DLD1 (cell line): ENCODE measurements around the gene RALGPS1.

Source experiments
- in situ Hi-C: cut with HindIII; loops from 2 replicates; pipeline ENCODE4 v1.10.0; 2017; ENCODE audit warnings: low sequenced_read_pairs

The RALGPS1 gene

DNA sequence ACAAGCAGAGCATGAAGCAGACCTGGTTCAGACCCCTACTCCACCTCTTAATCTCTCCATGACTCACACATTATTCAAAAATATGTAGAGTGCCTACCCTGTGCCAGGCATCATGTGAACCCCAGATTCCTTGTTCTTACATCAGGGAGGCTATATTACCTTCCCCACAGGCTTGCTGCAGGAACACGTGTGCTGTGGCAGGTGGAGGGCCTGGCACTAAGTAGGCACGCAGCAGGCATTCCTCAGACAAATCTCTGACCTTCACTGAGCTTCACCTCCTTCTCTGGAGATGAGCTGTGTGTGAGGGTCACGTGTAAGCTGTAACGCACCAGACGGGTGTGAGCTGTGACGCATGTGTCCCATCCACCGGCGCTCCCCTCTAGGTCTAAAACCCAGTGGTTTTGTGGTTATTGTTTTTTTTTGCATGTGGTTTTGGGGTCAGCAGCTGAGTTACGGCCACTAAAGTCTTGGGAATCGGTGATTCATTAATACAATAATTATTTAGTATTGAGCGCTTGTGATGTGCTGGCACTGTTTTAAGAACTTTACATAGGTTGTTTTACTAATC is 177.5 kb downstream of the RALGPS1 start:
- in situ Hi-C loops: no loop called here

DNA sequence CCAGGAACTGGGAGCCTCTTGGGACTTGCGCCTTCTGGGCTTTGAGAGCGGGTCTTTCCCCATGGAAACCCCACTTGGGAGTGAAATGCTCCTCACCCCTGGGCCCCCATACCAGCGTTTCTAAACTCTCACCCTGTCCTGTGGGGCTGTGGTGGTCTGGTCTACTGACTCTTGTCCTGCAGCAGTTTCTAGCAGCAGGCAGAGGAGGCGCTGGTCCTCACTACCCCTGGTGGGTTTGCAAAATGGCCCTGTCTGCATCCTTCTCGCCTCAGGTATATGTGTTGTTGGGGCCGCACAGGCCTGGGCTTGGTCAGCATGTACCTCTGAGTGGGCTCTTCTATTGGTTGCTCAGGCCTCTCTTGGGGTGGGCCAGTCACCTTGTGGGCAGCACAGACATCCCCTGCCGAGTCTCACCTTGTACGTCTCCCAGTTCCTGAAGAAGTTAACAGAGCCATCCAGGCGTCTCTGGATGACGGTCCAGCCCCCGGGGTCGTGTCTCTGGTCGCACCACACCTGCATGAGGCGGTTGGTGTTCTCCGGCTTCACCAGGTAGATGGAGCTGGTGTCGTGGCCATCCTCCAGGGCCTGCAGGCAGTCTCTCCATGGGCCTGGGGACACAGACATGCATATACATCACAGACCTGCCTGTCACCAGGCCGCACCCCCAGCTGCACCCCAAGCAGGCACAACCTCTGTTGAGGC is 178.9 kb downstream of the RALGPS1 start:
- in situ Hi-C loops: no loop called here

DNA sequence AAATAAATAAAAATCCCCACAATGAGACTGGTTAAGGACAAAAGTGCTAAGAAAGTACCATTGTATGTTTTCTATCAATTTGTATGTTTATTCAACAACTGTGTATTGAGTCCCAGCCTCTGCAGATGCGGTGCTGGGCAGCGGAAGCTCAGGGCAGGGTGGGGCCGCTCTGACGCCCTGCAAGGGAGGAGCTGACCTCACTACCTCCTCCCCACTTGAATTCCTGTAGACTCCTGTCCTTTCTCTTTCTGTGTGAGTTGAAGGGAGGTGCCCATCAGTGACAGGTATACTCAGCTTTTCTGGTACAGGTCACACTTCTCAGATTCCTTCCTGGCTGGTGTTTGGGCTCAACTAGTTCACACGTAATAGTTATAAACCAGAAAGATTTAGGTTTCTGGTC is 180.8 kb downstream of the RALGPS1 start:
- in situ Hi-C loops: no loop called here

DNA sequence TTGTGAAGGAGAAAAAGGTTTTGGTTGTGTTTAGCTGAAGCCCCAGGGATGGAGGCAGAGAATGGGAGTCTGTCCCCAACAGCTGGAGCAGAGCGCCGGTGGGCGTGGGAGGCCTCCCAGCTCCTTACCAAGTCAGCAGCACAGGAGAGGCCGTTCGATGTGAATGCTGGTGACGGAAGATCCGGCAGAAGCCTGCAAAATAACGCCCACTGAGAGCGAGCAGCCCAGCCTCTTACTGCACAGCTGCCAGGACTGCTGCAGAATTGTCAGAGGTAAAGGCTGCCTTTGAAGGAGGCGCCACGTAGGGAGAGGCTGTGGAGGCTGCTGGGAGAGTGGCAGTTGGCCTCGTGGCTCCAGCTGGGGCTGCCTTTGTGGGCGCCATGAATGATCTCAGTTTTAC is 181.6 kb downstream of the RALGPS1 start:
- in situ Hi-C loops: no loop called here

DNA sequence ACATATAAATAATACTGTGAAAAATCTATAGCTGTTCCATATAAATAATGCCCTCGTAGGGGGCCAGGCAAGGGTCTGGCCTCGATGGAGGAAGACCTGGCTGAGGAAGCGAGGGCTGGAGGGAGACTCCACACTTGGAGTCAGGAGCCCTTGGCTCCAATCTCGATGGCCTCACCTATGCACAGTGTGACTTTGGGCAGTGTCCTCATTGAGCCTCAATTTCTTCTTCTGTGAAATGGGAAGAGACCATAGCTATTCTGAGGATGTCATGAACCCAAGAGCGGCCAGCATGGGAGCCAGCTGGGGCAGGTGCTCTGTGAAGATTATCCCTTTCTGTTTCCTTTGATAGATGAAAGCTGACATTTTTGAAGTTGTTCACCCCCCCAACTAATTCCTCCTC is 183.1 kb downstream of the RALGPS1 start:
- in situ Hi-C loops: no loop called here

DNA sequence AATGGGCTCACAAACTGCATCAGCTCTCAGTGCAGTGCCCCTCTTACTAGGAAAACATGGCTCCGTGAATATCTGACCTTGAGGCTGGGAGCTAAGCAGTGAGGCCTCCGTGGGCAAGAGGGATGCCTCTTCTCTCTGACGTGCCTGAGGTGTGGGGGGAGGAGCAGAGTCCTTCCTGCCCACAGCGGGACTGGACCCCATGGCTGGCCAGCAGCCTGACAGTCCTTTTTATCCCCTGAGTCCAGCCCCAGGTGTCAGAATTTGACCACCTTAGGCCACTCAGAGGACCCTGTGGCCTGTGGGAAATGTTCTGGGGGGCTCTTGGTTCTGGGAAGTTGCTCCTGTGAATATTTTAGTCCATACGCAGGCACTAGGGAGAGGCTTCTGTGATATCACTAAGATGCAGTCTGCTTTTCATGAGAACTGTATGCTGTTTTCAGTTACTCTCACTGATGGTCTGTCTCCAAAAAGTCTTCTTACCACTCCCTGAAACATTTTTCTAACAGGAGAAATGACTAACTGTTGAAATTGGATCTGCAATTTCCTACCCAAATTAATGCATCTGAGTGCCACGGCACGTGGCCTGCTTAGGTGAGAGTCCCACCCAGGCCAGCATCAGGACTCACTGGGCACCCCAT is 184.5 kb downstream of the RALGPS1 start:
- in situ Hi-C loops: no loop called here

DNA sequence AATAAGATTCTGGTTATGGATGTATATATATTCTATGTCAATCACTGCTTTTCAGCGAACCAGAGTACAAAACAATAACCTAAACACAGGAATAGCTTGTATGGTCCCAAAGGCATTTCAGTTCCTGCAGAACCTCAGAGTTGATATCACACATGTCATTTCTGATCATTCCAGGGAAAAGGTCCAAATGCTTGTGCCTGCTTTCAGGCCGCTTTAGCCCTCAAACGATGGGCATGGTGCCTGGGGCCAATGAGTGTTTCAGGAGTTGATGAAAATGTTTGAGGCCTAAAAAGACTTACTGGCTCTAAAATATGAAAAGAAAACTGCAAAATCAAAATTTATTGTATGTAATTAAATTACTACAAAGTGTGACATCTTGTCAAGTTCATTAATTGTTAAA is 185.1 kb downstream of the RALGPS1 start:
- in situ Hi-C loops: no loop called here

DNA sequence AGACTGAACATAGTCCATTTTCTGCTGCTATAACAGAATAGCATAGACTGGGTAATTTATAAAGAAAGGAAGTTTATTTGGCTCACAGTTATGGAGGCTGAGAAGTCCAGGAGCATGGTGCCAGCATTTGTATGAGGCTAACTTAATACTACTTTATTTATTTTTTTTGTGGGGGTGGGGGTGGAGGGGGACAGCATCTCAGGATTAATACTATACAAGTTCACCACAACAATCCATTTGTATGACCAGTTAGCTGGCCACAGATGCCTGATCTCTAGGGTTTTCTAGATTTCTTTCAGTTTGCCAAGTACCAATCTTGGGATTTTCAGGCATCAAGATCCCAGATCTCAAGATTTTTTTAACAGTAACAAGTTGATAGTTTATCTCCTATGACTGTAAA is 187.6 kb downstream of the RALGPS1 start:
- in situ Hi-C loops: no loop called here

DNA sequence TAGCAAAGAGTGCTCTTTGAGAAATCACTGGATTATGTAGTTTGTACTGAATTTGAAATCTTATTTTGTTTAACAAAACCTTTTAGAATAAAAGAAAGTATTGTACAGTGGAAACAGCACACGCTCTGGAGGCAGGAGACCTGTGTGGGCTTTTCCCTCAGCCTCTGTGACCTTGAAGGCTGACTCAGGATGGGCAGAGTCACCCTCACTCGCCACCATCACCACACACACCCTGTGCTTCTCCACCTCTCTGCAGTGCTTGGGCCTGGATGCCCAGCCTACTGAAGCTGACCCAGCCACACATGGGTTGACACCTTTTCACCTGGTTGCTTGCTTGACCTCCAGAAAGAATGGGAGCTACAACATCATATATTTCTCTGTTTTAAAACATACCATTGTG is 188.2 kb downstream of the RALGPS1 start:
- in situ Hi-C loops: no loop called here

DNA sequence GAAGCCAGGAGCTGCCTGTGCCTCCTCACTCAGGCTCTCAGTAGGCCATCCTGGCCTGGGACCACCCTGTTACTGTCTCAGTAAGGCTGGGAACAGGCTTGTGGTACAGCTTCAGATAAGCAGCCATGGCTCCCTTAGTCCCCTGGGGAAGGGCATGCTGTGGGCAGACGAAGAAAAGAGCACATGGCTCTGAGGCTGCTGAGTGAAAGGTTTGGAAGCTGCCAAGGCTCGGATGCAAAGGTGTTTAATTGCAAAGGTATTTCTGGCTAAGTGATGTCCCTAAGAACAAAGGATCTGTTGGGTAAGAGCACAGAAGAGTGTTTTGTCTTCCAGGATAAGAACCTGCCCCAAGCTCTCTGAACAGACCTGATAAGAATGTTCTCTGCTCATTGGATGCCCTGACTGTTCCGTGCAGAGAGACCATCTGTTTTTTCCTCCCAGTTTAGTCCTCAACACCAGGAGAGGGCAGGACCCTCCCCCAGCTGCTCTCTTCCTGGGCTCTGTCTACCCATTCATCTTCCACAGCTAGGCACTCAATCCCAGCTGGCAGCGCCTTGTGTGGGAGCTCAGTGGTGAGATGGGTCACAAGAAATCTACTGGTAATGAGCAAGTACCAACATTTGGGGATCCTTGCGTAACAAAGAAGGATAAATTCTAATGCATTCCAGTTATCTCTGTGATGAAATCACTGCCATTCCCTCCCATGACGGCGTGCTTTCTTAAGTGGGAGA is 190.2 kb downstream of the RALGPS1 start:
- in situ Hi-C loops: no loop called here

DNA sequence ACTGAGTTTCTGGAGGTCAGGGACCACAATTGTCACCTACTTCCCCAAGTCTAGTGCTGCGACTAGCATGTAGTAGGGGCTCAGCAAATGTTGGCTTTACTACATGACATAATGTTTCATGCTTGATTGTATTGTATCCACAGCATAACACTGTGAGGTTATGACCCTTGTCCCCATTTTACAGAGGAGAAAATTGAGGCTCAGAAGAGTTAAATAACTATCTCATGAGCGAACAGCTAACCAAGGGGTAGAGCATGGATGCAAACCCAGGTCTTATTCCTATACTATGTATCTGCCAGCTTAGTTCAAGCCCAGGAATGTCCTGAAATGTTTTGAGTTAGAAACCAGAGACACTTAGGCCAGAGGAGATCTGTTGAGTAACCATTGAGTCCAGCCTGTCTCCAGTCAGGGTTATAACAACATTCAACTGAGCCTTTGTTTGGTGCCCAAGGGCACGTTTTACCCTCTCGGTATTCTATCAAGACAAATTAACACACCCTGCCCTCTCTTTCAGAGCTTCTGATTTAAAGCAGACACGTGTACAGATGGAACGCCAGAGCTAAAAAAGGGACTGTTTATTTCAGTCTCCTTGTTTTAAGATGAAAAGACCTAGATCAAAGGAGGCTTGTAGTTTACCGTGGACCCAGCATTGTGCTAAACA is 191.4 kb downstream of the RALGPS1 start:
- in situ Hi-C loops: no loop called here

DNA sequence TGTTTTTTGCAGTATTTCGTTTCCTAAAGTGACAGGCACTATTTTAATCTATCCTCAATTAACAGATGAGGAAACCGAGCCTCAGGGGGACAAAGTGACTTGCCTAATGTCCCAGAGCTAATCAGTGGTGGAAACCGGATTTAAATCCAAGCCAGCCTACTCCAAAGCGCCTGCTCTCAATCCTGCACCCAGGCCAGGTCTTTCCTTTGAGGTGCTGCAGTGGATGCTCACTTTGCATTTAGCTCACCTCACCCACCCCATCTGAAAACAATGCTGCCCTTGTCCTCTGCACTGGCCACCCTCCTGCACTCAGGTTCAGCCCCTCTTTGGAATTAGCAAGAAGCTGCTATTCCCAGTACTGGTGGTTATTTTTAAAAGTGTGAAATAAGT is 191.9 kb downstream of the RALGPS1 start:
- in situ Hi-C loops: no loop called here

DNA sequence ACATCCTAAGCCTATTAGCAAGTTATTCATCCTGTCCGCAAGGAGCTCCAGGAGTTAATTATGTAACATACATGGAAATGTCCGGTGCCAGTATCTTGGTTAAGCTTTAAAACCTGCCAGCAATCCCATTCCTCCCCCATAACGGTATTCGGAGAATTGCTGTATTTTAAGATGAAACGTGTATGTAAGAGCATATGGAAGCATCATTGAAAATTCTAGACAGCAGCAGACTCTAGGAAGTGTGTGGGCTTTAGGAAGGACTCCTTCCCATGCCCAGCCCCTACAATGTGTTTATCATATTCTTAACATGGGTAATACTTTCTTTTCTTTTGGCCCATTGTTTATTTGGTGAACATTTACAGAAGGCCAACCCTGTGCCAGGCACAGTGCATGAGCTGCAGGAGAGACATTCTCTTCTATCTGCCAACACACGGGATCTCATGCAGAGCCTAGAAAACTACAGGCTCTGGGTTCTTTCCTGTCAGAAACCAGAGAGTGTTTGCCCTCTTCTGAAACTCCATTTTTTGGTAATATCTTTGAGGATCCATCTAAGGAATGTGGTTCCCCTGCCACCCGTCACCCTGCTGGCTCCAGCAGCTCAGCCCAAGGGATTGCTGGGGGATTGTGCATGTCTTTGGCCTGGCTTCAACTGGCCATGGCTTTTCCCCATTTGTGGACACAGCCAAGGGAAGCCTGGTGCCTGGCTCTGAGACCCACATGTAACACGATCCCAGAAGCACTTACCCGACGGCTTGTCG is 192.8 kb downstream of the RALGPS1 start:
- in situ Hi-C loops: no loop called here

DNA sequence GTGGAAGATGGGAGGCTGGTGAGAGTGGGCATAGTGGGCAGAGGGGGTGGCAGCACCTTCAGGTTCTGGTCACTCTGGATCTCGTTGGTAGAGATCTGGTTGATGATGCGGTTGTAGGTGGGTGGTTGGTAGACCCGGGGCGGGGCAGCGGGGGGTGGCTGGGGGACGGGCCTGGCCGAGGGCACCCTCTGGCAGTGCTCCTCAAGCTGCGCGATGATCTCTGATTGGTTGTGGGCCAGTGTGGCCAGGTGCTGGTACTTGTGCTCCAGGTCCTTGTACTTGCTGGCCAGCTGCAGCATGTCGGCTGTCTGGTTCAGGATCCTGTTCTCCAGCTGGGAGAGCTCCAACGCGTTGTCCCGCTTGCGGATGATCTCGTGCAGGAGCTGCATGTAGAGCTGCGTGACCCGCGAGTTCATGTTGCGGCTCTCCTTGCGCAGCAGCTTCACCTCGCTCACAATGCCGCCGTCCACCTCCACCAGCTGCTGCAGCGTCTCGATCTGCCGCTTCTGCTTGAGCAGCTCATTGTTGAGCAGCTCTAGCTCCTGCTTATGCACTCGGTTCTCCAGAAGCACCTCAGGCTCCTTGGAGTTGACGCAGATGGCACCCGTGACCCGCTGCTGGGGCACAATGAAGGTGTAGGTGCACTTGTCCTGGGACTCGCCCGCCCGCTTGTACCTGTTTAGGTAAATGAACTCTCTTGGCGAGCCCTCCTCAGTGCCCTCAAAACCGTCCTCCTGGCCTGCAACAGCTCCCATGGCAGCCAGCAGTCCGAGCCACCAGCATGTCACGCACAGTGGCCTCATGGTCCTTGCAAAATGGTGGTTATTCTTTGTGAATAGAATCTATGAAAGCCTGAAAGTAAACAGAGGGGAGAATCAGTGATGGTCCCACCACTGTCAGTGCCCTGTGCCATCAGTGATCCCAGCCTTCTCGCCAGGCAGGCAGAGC is 193.6 kb downstream of the RALGPS1 start:
- in situ Hi-C loops: no loop called here

DNA sequence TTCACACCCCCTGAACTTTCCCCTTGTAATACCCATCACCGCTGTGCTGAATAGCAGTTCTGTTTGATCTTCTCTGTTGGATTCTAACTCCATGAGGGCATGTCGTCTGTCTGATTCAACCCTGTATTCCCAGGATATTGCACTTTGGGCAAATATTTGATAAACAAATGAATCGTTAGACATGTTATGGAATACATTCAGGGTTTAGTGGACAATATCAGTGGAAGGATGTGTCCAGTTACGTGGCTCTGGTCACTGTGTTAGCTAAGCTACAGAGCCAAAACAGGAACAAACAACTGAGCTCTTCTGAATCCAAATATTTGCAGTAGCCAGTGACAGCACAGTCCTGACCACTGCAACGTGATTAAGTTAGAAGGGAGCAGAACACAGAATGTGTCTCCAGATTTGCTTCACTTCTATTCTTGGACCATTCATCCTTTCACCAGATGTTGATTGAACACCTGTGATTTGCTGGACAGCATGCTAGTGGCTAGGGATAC is 194.7 kb downstream of the RALGPS1 start:
- in situ Hi-C loops: no loop called here

DNA sequence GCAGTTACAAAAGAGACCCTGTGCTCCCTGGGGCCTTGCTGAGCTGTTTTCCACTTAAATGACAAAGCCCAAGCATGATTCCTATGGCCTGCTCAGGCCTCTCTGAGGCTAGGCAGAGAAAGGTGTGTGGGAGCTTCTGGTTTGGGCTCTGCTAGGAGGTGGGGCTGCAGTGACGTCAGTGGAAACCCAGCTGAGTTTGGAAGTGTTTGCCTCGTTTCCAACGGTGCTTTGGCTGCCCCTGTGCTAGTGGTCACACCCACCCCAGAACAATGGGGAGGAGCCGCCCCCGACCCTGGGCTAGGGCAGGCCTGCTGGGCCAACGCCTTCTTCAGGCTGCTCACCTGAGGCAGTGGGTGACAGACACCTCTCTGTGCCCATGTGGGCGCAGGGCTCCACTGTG is 197.5 kb downstream of the RALGPS1 start:
- in situ Hi-C loops: no loop called here

DNA sequence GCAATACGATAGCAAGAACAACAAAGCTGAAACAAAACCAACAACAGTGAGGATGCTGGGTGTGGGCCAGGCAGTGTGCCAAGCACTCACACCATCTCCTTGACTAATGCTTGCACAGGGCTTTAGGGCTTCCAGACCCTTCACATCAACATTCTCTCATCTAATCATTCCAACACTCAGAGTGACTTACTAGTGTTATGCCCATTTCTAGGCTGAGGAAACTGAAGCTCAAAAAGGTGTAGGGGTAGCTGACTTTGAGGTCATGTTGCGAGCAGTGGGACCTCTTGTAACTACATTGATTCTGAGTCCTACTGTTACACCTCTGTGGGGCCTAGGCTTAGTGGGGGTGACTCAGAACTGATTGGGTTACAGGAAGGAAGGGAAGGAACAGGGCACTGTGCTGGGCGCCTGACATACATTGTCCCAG is 198.2 kb downstream of the RALGPS1 start:
- in situ Hi-C loops: no loop called here

DNA sequence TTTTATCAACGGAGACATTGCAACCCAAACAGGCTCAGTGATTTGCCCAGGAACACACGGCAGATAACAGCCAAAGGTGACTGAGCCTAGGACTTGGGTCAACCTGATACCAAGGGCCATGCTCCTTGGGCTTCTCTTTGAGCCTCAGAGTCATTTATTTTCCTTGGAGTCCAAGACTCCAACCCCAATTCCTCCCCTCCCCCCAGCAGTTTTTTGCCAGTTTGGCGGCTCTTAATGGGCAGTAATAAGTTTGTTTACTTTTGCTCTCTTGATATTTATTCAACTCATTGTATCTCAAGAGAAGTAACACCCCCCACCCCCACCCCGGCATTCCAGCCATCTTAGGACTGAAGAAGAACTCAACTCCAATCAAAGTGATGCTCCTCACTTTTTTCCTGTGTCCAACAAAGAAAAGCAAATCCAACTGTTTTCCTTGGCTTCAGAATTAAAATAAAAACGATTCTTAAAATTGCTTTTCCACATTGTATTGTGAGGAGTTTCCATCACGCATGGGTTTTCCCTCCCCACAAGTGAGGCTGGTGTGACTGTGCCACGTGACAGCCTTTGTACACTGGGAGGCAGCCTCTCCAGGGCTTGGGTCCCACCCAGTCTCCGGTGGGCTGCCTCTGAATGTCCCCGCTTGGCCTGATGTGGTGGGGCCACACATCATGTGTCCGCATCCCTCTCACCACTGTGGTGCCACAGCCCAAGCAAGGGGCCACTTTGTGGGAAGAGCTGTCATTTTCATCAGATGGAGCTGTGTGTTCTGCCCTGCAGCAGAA is 198.8 kb downstream of the RALGPS1 start:
- in situ Hi-C loops: no loop called here

DNA sequence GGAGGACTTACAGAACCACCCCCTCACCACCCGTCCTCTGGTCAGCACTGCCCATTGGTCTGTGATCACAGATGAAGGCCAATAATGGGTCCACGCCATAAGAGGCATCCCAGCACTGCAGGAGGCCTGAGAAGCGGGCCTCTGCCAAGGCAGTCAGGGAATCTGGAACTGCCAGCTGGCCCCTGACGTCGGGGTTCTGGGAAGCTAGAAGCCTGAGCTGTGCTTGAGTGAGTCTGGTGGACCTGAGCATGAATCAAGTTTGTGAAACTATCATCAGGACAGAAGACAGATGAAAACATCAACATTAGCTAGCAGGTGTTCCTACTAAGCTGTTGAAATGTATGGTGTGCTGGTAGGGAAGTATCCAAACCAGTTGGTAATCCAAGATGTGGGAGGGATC is 200.0 kb downstream of the RALGPS1 start:
- in situ Hi-C loops: no loop called here
